ENCODE measurements around the gene NPRL2.

NPRL2 gene

GRCh38 chr3:50323092-50323600 lies 27.4 kb downstream of the NPRL2 start:
- Histone ChIP-seq H3K4me3 (peak overlapping the region; percentile 85), H3K27ac (peak overlapping the region; percentile 52 to 91)
- TF ChIP-seq CTCF (IDR thresholded peaks at IDR 0.05): no peak
- DNase-seq (ENCODE audit: low spot score): no peak

GRCh38 chr3:50322386-50323091 lies 28.0 kb downstream of the NPRL2 start, which contains the start of gene HYAL2:
Gene HYAL2 (minus strand): TSS chr3:50322745. CDS start chr3:50320489, 2,256 bp downstream.
- Histone ChIP-seq H3K4me3 (peak within 1 kb of the TSS; percentile 85), H3K27ac (peak within 1 kb of the TSS; percentile 69 to 91)
- no peak for DNase-seq (ENCODE audit: low spot score)
- no peak for TF ChIP-seq CTCF (IDR thresholded peaks at IDR 0.05)

- peak overlapping the region; percentile 52 to 91 for H3K27ac ChIP-seq
- H3K4me3 ChIP-seq: peak overlapping the region; percentile 85
- TF ChIP-seq CTCF (IDR thresholded peaks at IDR 0.05): no peak
- DNase-seq (ENCODE audit: low spot score): no peak
Observed at GRCh38 chr3:50322115-50322385, 28.5 kb downstream of the NPRL2 start.

- TF ChIP-seq CTCF (IDR thresholded peaks at IDR 0.05): no peak
- peak; percentile 93 for DNase-seq (ENCODE audit: low spot score)
- Histone ChIP-seq H3K27ac (peak overlapping the region; percentile 69 to 91), H3K4me3 (peak overlapping the region; percentile 85)
Observed at GRCh38 chr3:50321336-50322114, 29.1 kb downstream of the NPRL2 start.

- DNase-seq (ENCODE audit: low spot score): no peak
- TF ChIP-seq CTCF (IDR thresholded peaks at IDR 0.05): no peak
- H3K4me3 ChIP-seq: peak overlapping the region; percentile 85
- H3K27ac ChIP-seq: peak overlapping the region; percentile 69 to 91
Observed at GRCh38 chr3:50320853-50321335, 29.7 kb downstream of the NPRL2 start.

- Histone ChIP-seq H3K4me3 (peak overlapping the region; percentile 85), H3K27ac (peak overlapping the region in 1 of 2 donors; percentile 91)
- no peak for TF ChIP-seq CTCF (IDR thresholded peaks at IDR 0.05)
- no peak for DNase-seq (ENCODE audit: low spot score)
Observed at GRCh38 chr3:50319894-50320625, 30.5 kb downstream of the NPRL2 start.
